Fibroblast of lung (primary cell): ENCODE results near the gene TOX2.

Experiments used
- CTCF ChIP-seq, 2 donors: IDR thresholded peaks in 1 of 2; conservative IDR thresholded peaks in 1 of 2; 1 replicate in 1 of 2; 2 replicates in 1 of 2; pipeline ENCODE4 v1.5.1; 2011 to 2012; ENCODE audit warnings: low read length in 2 of 2, control low read depth in 1 of 2, inconsistent platforms in 1 of 2, low read depth in 1 of 2, mild to moderate bottlenecking in 1 of 2
- EZH2 ChIP-seq: IDR thresholded peaks from 2 replicates; pipeline ENCODE4 v1.5.1; 2012; ENCODE audit warnings: low read length, control low read depth, mild to moderate bottlenecking; ENCODE audit errors: missing control alignments

GRCh38 chr20:44050327-44050726, 135.7 kb downstream of the TOX2 start:
- TF ChIP-seq CTCF (conservative IDR thresholded peaks at IDR 0.05 in 1 of 2, IDR thresholded peaks at IDR 0.05 in 1 of 2; ENCODE audit: low read depth in 1 of 2, low read length in 2 of 2) (no peak), EZH2 (no peak)
